ENCODE measurements around the gene COLEC11.
"Not testable (repeated sequence)": the region's sequence is repeated elsewhere in the genome, so short reads cannot be mapped to it uniquely, and the experiment has no call there.

COLEC11 gene

DNA sequence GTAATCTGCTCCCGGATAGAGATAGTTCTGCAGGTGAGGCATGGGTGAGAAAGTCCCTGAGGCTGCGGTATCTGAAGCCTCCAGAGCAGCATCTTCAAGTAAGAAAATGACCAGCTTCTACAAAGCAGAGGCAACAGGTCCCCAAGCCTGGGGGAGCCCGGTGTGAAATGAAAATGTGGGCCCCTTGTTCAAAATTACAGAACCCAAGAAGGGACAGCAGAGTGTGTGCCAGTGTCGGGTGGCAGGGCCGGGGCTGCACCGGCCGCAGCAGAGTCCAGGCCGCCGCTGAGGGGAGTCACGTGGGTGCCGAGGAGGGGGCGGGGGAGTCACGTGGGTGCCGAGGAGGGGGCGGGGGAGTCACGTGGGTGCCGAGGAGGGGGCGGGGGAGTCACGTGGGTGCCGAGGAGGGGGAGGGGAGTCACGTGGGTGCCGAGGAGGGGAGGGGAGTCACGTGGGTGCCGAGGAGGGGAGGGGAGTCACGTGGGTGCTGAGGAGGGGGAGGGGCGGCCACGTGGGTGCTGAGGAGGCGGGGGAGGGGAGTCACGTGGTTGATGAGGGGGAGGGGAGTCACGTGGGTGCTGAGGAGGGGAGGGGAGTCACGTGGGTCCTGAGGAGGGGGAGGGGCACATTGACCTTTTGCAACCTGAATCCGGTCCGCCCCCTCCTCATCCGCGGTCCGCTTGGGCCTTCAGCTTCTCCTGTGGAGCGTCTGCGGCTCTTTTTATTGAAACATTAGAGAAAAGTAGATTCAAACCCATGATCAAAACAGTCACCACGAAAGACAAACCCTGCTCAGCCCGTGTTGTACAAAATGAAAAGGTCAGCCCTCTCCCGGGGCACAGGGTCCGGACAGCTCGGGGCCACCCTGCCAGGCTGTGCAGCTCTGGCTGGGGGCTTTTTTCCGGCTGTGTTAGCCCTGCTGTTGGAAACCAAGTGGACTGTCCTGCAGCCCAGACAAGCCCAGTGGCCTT is 10.4 kb downstream of the COLEC11 start:
- DNase-seq, result peak in 19 of 58 donors; percentile 8 to 67 (median 39)

DNA sequence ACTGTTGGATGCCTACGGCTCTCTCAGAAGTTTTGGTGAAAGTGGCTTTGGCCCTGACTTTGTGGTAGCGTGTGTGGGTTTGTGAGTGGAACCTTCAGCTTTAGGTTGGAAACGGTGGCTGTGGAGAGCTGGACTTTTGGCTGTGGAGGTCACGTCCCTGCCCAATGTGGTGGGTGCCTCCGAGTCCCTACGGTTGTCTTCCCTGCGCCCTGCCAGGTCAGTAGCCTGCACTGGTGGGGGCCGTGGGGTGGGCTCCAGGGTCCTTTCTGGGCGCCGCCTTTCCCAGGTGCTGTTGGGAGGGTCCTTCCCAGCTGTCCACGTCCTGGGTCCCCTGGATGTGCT is 11.1 kb downstream of the COLEC11 start:
- DNase-seq, result no peak

DNA sequence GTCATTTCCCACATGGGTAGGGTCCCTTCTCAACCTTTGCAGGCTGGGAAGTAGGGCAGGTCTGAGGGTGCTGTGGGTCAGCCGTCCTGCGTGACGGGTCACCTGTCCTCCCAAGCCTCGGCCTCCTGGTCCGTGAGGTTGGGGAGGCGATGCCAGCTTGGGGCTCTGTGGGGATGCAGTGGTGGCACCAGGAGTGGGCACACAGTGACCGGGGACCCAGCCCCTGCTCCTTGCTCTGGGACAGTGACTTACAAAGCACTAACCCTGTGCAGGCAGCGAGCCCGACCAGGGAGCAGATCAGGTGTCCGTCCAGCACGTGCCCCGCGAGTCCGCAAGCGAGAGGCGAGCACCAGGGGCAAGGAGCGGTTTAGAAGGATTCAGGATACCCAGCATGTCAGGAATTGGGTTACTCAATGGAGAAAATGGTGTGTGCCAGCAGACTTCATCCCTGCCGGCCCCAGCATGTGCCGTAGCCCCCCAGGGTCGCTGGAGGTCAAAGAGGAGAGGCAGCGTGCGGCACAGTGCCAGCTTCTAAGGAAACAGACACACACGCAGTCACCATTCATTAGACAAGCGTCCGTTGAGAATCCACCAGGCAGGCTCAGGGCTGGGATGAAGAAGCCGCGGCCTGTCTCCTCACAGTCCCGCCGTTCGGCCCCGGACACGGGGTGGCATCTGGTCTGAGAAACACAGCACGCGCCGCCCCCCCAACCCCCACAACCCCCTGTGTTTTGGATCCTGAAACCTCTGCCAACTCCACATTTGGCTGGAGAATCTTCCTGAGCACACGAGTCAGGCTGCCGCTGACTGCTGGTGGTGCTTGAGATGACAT is 11.7 kb downstream of the COLEC11 start:
- DNase-seq, result peak in 4 of 58 donors; percentile 7 to 39 (median 30)

DNA sequence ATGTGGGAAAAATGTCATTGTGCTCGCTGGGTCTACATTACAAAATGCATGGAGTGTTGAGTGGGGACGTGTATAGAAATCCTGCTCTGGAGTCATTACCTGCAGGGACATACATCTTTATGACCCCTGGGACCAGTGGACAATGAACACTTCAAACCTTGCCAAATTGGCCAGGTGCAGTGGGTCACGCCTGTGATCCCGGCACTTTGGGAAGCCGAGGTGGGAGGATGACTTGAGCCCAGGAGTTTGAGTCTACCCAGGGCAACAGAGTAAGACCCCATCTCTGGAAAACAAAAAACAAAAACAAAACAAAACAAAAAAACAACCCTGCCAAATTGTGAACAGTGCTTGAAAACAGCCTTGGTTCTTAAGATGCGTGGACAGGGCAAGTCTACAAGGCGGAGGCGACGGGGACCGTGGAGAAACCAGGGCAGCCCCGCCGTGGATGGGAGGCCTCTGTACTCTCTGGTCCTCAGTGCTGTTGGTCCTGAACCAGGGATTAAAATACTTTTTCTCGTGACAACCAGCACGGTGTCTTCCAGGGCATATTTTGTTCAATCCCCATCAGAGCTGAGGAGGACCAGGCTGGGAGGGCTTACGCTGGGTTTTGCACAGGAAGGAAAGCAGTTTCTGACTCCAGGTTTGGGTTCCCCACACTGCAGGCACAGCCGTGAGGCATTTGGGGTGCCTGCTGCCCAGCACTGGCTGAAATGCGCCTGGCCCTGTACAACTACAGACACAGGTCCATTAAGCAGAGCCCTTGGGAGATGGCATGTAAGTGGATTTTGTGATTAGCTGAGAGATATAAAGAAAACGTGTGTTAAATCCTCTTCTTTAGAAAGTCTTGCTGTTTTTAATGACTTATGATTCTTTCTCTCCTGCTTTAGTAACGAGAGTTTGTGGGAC is 13.7 kb downstream of the COLEC11 start:
- DNase-seq, result no peak

DNA sequence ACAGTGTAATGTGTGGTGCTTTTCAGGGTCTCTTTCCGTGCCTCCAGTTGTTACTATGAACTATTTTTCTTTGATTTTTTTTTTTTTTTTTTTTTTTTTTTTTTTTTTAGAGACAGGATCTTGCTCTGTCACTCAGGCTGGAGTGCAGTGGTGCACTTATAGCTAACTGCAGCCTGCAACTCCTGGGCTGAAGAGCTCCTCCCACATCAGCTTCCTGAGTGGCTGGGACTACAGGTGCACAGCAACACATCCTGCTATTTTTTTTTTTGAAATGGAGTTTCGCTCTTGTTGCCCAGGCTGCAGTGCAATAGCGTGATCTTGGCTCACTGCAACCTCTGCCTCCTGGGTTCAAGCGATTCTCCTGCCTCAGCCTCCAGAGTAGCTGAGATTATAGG is 14.4 kb downstream of the COLEC11 start:
- DNase-seq, result not testable (repeated sequence)

DNA sequence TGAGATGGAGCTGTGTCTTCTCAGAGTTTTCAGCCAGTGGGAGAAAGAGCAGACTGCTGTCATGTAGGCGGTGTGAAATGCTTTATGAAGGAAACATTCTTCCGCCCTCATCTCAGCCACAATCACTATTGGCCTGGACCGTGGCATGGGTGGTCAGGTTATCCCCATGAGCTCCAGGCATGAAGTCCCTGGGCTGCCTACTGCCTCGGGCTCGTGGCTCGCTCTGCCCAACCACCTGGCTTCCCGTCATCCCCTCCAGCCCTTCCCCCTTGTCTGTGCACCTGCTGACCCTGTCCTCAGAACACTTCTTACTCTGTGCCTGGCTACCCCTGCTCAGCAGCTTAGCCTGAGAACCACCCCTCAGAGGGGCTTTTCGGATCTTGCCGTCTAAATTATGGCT is 15.5 kb downstream of the COLEC11 start:
- DNase-seq, result no peak

DNA sequence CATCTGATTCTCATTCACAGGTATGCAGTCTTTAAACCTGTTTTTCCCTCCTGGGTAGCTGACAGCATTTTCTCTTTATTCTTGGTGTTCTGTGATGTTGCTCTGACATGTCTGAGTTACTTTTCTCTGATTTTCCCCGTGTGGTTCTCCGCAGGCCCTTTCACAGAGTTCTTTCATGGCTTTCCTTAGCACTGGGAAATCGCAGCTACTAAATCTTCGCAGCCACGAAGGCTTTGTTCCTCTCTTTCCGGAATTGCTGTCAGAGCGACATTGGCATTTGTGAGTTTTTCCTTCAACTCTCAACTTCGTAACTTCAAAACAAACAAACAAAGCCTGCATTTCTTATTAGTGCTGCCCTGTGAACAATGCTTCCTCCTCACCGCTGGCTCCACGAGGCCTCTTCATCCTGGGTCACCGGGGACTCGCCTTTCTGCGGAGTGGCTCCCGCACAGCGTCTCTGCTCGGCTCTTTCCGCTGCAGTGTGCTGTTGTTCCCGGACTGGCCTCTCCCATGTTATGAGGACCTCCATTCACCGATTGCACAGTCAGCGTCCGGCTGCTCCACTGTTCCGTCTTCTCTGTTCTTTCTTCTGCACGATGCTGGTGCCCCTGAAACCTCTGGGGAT is 16.1 kb downstream of the COLEC11 start:
- DNase-seq, result no peak

DNA sequence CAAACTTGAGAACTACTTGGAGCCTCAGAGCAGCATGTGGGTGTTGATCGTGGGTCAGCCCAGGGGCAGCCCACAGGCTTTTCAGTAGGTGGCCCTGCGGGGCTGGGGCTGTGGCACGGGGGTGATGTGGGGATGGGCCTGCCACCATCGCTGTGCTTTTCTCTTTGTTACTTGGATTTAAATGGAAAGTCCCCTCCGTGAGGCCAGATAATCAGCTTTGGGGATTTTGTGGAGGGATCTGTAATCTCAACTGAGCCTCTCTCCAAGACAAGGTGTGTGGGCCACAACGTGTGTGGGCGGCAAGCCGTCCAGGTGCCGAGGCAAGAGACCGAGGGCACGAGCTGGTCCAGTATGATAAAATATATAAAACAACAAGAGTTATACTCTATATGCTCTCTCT is 16.7 kb downstream of the COLEC11 start:
- no peak for DNase-seq

DNA sequence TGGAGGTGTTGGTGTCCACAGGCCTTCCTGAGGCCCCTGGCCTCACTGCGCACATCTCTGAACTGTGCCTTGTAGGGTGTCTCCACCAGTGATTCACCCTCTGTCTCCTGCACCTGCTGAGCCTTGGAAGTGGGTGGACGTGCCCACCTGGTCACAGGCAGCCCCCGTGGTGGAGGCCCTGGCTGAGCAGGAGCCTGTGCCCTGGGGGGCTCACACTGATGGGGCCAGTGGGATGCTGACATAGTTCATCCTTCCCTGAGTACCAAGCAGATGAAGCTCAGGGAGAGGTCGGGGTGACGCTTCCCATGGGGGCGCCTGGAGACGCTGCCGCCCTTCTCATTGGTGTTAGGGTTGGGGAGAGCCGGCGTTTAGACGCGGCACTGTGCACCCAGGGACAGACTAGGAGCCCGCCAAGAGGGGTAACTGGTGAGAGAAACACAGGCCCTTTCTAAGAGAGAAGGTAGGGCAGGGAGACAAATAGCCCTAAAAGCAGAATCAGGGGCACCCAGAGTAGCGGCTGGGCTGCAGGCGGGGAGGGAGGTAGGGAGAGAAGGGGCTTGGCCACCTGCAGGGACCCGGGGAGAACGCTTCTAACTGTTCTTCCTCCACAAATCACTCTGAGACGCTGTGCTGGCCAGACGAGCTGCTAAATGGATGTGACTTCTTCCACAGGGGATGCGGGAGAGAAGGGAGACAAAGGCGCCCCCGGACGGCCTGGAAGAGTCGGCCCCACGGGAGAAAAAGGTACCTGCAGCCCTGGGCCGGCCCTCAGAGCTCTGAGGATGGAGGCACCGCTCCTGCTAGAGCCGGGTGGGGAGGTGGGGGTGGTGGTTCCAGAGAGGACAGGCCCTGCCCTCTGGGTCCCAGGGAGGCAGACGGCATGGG is 18.0 kb downstream of the COLEC11 start:
- no peak for DNase-seq

DNA sequence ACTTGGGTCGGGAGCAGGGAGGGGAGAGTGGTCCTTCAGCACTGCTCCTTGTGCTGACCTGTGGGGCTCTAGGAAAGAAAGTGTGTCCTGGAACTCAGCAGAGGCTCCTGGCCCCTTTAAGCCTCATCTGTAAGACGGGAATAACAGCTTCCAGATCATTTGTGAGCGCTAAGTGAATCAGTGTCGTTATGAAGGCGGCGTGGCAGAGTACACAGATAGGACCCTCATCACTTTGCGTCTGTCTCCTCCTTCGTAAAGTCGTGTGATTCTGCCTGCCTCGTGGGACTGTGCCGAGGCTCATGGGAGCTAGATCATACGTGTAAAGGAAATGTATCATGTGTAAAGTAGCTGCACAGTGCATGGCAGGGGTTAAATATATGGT is 18.6 kb downstream of the COLEC11 start:
- no peak for DNase-seq

DNA sequence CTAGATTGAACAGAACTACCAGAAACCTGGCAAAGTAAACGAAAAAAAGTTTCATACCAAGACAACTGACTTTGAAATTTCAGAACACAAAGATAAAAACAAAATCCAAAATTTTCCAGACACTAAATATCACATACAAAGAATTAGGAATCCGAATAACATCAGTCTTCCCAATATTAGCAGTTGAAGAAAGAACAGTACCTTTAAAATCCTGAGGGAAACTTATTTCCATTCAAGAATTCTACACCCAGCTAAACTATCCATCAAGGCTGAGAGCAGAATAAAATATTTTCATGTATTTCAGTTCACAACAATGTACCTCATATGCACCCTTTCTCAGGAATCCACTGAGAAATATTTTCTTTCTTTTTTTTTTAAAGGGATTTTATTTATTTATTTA is 19.8 kb downstream of the COLEC11 start:
- DNase-seq, result not testable (repeated sequence)

DNA sequence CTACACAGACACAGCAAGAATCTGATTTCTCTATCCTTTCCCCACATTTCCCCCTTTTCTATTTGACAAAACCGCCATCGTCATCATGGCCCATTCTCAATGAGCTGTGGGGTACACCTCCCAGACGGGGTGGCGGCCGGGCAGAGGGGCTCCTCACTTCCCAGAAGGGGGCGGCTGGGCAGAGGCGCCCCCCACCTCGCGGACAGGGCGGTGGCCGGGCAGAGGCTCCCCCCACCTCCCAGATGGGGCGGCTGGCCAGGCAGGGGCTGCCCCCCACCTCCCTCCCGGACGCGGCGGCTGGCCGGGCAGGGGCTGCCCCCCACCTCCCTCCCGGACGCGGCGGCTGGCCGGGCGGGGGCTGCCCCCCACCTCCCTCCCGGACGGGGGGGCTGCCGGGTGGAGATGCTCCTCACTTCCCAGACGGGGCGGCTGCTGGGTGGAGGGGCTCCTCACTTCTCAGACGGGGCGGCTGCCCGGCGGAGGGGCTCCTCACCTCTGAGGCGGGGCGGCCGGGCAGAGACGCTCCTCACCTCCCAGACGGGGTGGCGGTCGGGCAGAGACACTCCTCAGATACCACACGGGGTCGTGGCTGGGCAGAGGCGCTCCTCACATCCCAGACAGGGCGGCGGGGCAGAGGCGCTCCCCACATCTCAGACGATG is 20.8 kb downstream of the COLEC11 start:
- DNase-seq, result not testable (repeated sequence)

DNA sequence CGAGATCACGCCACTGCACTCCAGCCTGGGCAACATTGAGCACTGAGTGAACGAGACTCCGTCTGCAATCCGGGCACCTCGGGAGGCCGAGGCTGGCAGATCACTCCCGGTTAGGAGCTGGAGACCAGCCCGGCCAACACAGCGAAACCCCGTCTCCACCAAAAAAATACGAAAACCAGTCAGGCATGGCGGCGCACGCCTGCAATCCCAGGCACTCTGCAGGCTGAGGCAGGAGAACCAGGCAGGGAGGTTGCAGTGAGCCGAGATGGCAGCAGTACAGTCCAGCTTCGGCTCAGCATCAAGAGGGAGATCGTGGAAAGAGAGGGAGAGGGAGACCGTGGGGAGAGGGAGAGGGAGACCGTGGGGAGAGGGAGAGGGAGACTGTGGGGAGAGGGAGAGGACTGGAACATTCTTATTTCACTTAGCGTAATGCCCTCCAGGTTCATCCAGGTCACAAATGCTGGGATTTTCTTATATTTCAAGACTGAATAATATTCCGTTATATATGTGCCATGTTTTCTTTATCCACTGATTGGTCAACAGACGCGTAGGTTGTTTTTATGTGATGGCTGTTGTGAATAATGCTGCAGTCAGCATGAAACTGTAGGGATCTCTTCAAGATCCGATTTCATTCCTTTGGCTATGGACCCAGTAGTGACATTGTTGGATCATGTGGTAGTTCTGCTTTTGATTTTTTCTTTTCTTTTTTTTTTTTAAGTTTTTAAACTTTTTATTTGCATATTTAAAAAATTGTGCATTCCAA is 21.7 kb downstream of the COLEC11 start:
- not testable (repeated sequence) for DNase-seq

DNA sequence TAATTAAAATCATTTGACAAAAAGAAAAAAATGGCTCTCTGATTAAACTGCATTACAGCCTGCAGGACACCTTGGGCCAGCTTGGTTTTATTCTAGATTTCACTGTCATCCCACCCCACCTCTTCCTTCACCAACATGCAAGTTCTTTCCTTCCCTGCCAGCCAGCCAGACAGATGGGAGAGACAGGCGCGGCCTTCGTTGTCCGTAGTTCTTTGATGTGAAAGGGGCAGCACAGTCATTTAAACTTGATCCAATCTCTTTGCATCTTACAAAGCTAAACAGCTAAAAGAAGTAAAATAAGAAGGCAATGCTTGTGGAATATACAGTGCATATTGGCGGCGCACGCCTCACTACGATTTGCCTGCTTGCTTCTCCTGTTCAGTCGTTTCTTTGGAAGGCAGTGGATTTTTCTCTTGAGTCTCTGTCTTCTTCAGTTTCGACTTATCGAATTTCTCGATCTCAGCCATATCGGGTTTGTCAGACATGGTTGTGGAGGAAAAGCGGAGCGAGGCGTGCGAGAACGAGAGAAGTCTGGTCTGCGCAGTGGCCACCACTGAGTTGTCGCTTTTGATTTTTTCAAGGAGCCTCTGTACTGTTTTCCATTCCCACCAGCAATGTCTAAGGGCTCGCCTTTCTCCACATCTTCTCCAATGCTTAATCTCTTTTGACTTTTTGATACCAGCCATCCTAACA is 22.4 kb downstream of the COLEC11 start:
- no peak for DNase-seq

DNA sequence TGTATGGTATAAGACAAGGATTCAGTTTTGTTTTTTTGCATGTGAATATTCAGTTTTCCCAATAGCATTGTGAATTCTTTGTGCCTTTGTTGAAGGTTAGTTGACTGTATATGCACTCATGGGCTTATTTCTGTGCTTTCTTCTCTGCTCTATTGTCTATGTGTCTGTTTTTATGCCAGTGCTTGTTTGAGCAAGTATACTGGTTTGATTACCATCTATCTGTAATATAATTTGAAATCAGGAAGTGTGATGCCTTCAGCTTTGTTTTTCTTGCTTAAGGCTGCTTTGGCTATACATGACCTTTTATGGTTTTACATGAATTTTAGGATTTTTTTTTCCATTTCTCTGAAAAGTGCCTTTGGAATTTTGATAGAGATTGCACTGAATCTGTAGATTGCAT is 23.5 kb downstream of the COLEC11 start:
- no peak for DNase-seq

DNA sequence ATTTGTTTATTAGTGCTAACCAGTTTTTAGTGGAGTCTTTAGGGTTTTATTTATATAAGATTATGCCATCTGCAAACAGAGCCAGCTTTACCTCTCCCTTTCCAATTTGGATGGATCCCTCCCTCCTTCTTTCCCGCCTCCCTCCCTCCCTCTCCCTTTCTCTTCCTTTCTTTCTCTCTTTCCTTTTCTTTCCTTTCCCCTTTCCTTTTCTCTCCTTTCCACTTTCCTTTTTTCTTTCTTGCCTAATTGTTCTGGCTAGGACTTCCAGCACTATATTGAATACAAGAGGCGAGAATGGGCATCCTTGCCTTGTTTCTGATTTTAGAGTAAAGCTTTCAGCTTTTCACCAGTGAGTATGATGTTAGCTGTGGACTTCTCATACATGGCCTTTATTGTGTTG is 24.1 kb downstream of the COLEC11 start:
- DNase-seq, result no peak

DNA sequence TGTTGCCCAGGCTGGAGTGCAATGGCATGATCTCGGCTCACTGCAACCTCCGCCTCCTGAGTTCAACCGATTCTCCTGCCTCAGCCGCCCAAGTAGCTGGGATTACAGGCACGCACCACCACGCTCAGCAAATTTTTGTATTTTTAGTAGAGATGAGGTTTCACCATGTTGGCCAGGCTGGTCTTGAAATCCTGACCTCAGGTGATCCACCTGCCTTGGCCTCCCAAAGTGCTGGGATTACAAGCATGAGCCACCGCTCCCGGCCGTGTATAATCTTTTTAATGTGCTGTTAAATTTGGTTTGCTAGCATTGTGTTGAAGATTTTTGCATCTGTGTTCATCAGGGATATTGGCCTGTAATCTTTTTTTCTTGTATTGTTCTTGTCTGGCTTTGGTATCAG is 24.7 kb downstream of the COLEC11 start:
- DNase-seq, result not testable (repeated sequence)

DNA sequence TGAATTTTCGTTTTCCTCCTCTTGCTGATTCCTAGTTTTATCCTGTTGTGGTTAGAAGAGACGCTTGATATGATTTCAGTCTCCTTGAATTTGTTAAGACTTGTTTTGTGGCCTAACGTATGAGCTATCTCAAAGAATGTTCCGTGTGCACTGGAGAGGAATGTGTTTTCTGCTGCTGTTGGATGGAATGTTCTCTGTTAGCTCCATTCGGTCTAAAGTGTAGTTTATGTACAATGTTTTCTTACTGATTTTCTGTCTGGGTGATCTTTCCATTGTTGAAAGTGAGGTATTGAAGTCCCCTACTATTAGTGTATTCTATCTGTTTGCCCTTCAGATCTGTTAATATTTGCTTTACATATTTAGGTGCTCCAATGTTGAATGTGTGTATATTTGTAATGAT is 25.9 kb downstream of the COLEC11 start:
- DNase-seq, result no peak

All from anterior cingulate cortex (tissue), 58 donors.